A549 (cell line): Measurements from ENCODE around the gene PISD. TPM values are rescaled to one million over a fixed set of nuclear protein-coding genes. Genes with fewer than 3 reads are reported as not detected.

Experiments used
- ATAC-seq, 2 experiments: fragments of 200-7000 bp in 1 of 2; fragments of >200 bp in 1 of 2; cut with Nextera tagmentation in 1 of 2; cut with Tn5 transposase in 1 of 2; 3 replicates each; pipeline versions ENCODE4 v1.8.0 to v1.9.1; 2018 to 2020; ENCODE audit warnings: mild to moderate bottlenecking in 1 of 2, moderate library complexity in 1 of 2
- CTCF ChIA-PET: fragments of 300-600 bp; sonication (Branson Sonifier 250); formaldehyde crosslinking; extraction: SDS; loops from one replicate; lab custom pipeline; 2021; ENCODE audit warnings: antibody characterized with exemption, inconsistent platforms; lab: Yijun Ruan, JAX
- POLR2A ChIA-PET: fragments of 350-600 bp; formaldehyde crosslinking; extraction: SDS; loops from one replicate; lab custom pipeline; 2021; ENCODE audit warnings: antibody characterized with exemption, inconsistent platforms; lab: Yijun Ruan, JAX
- DNase-seq, 2 experiments: peaks; one replicate each; pipeline versions ENCODE4 v3.0.0 to v3.0.0-alpha.2; 2011 to 2016; ENCODE audit warnings: low read depth in 1 of 2, low spot score in 1 of 2
- FAIRE-seq: peaks from 2 replicates; lab custom pipeline; 2011; peaks lifted over from hg19 to GRCh38; lab: Jason Lieb, UNC
- H3K27ac ChIP-seq, 2 experiments: fragments of >200 bp; sonication (Bioruptor Twin); formaldehyde crosslinking; 3 replicates each; pipeline ENCODE4 v1.5.1; 2016 to 2017
- H3K4me1 ChIP-seq: fragments of >200 bp; sonication (Bioruptor Twin); formaldehyde crosslinking; 3 replicates; pipeline ENCODE4 v1.6.1; 2016
- H3K4me2 ChIP-seq: fragments of >200 bp; sonication (Bioruptor Twin); formaldehyde crosslinking; 3 replicates; pipeline ENCODE4 v1.6.1; 2016
- H3K4me3 ChIP-seq: fragments of >200 bp; sonication (Bioruptor Twin); formaldehyde crosslinking; 3 replicates; pipeline ENCODE4 v1.5.1; 2016
- H3K9me3 ChIP-seq: fragments of >200 bp; sonication (Bioruptor Twin); formaldehyde crosslinking; 3 replicates; pipeline ENCODE4 v1.6.1; 2016
- CBX8 ChIP-seq: fragments of 200-600 bp; sonication (generic); IDR thresholded peaks from 2 replicates; pipeline ENCODE4 v1.6.1; 2016
- CHD4 ChIP-seq: fragments of 200-600 bp; sonication (generic); IDR thresholded peaks from 2 replicates; pipeline ENCODE4 v1.6.1; 2016; ENCODE audit warnings: antibody characterized with exemption, mild to moderate bottlenecking, borderline replicate concordance
- FOSL2 ChIP-seq, 2 experiments: fragments of 450-650 bp in 1 of 2; fragments of >200 bp in 1 of 2; sonication (Bioruptor Twin) in 1 of 2; formaldehyde crosslinking; IDR thresholded peaks; 2 replicates each; pipeline versions ENCODE4 v1.5.0 to v1.6.1; 2016 to 2020; ENCODE audit warnings: mild to moderate bottlenecking in 1 of 2, moderate library complexity in 1 of 2
- FOXS1 ChIP-seq: fragments of 250-450 bp; sonication (Bioruptor Pico); IDR thresholded peaks from 2 replicates; pipeline ENCODE4 v1.5.0; 2020; ENCODE audit warnings: mild to moderate bottlenecking, moderate library complexity
- HEYL ChIP-seq: fragments of 250-450 bp; sonication (Bioruptor Pico); IDR thresholded peaks from 2 replicates; pipeline ENCODE4 v1.8.0; 2021; ENCODE audit warnings: mild to moderate bottlenecking, moderate library complexity
- HOXA7 ChIP-seq: fragments of 250-450 bp; sonication (Bioruptor Pico); IDR thresholded peaks from 2 replicates; pipeline ENCODE4 v1.5.0; 2020; ENCODE audit warnings: mild to moderate bottlenecking, moderate library complexity
- HOXB5 ChIP-seq: fragments of 250-450 bp; sonication (Bioruptor Pico); IDR thresholded peaks from 2 replicates; pipeline ENCODE4 v1.5.0; 2020; ENCODE audit warnings: mild to moderate bottlenecking, moderate library complexity
- JUNB ChIP-seq: fragments of >200 bp; sonication (Bioruptor Twin); formaldehyde crosslinking; IDR thresholded peaks from 2 replicates; pipeline ENCODE4 v1.6.1; 2016
- MAZ ChIP-seq: fragments of 150-350 bp; IDR thresholded peaks from 2 replicates; pipeline ENCODE4 v1.6.1; 2014; ENCODE audit warnings: antibody characterized with exemption, low read depth, low read length, borderline replicate concordance
- NPAS2 ChIP-seq: fragments of 250-450 bp; sonication (Bioruptor Pico); IDR thresholded peaks from 2 replicates; pipeline ENCODE4 v1.8.0; 2022; ENCODE audit warnings: mild to moderate bottlenecking, moderate library complexity, borderline replicate concordance
- POLR2AphosphoS2 ChIP-seq: conservative IDR thresholded peaks from 2 replicates; pipeline ENCODE4 v1.6.1; 2012; ENCODE audit warnings: low read length, improper control_type of control experiment, inconsistent platforms
- RNF2 ChIP-seq: fragments of 200-600 bp; sonication (generic); IDR thresholded peaks from 2 replicates; pipeline ENCODE4 v1.6.1; 2016; ENCODE audit warnings: low read depth, mild to moderate bottlenecking, antibody characterized with exemption, moderate library complexity, borderline replicate concordance
- ZNF302 ChIP-seq: fragments of 250-450 bp; sonication (Bioruptor Pico); IDR thresholded peaks from 2 replicates; pipeline ENCODE4 v1.9.0; 2021; ENCODE audit warnings: inconsistent platforms, mild to moderate bottlenecking, moderate library complexity
- WGBS: methylation state at CpG from one replicate; pipeline ENCODE4 v1.1.6; 2017; ENCODE audit errors: missing lambda C conversion rate; 5-methylcytosine and 5-hydroxymethylcytosine counted together
- polyA plus RNA-seq, 4 experiments: library from polyadenylated mRNA; depleted of rRNA in 3 of 4; stranded (reverse); fragments of >200 nt; fragmentation: RNase III in 1 of 4; extraction: RNeasy Plus Mini Kit Qiagen cat#74134 plus additional on column Dnase treatment in 1 of 4; gene quantifications; 2 replicates in 3 of 4; 3 replicates in 1 of 4; pipeline ENCODE4 v1.2.3, GENCODE V29; 2011 to 2017
- TF ChIP-seq, protein P1 (sequence below): fragments of 450-650 bp; IDR thresholded peaks from 2 replicates; pipeline ENCODE4 v1.6.1; 2014; ENCODE audit warnings: antibody characterized with exemption
- TF ChIP-seq, protein P2 (sequence below): fragments of 150-350 bp; IDR thresholded peaks from 2 replicates; pipeline ENCODE4 v1.6.1; 2014; ENCODE audit warnings: low read depth, mild to moderate bottlenecking, low read length
- TF ChIP-seq, protein P3 (sequence below): fragments of >200 bp; sonication (Bioruptor Twin); formaldehyde crosslinking; IDR thresholded peaks from 3 replicates; pipeline ENCODE4 v1.6.1; 2016
- TF ChIP-seq, protein P4 (sequence below): IDR thresholded peaks from 2 replicates; pipeline ENCODE4 v1.6.1; 2012
- TF ChIP-seq, protein P5 (sequence below): fragments of 200-600 bp; sonication (generic); IDR thresholded peaks from 2 replicates; pipeline ENCODE4 v1.6.1; 2016; ENCODE audit warnings: antibody characterized with exemption, mild to moderate bottlenecking, moderate library complexity
- TF ChIP-seq, protein P6 (sequence below): fragments of >200 bp; sonication (Bioruptor Twin); formaldehyde crosslinking; IDR thresholded peaks from 2 replicates; pipeline ENCODE4 v1.6.1; 2016

Gene PISD
- polyA plus RNA-seq, 2 of the 4 experiments (the other 2 are of a cell fraction), result 11.0 to 17.3 TPM

DNA sequence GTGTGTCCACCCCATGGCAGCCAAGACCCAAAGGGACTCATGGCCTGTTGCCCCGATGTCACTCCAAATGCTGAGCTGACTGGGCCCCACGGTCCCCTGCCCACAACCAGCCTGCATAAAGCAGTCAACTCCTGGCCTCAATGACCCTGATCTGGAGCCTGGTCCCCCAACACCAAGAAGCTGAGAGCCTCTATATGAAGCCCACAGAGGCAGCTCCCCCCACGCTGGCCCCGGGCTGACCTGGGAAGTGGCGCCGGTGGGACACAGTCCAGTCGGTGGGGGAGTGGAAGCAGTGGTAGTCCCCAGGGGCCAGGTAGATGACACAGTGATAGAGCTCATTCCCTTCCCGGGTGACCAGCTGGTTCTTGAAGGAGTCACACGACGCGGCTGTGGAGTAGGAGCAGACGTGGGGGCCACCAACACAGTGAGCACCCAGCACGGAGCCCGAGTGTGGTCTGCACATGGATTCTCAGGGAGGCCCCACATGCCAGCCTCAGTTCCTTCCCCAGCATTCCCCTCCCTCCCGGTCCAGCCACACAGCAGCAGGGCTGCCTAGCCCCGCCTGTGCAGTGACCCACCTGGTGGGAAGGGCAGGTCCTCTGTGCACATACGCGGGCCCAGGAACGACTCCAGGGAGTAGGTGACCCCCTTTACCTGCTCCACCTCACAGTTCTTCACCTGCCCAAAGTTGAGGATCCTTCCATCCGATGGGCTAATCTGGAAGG, 41.1 kb downstream of the PISD start:
- Histone ChIP-seq H3K27ac (no peak overlapping the region), H3K4me1 (no peaks in the 10 kb centered on the region), H3K9me3 (no peaks in the 10 kb centered on the region), H3K4me2 (no peak overlapping the region), H3K4me3 (no peak overlapping the region)
- DNase-seq (no peak), FAIRE-seq (no peak), ATAC-seq (no peak)
- 86% methylated on average over 12 of the region's 20 CpGs for WGBS
- POLR2A ChIA-PET, result no interaction called here
- TF ChIP-seq RNF2 (no peak), HOXB5 (no peak), HOXA7 (no peak), MAZ (no peak), FOXS1 (CRISPR knock-in tag) (no peak), CBX8 (no peak), CHD4 (no peak), JUNB (no peak), NPAS2 (CRISPR knock-in tag) (no peak), POLR2AphosphoS2 (no peak), HEYL (CRISPR knock-in tag) (no peak), ZNF302 (CRISPR knock-in tag) (no peak), FOSL2 (IDR thresholded peaks at IDR 0.05) (no peak), FOSL2 (CRISPR knock-in tag; IDR thresholded peaks at IDR 0.05) (no peak)
- TF ChIP-seq, protein P1, sequence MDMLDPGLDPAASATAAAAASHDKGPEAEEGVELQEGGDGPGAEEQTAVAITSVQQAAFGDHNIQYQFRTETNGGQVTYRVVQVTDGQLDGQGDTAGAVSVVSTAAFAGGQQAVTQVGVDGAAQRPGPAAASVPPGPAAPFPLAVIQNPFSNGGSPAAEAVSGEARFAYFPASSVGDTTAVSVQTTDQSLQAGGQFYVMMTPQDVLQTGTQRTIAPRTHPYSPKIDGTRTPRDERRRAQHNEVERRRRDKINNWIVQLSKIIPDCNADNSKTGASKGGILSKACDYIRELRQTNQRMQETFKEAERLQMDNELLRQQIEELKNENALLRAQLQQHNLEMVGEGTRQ, result no peak
- TF ChIP-seq, protein P2, sequence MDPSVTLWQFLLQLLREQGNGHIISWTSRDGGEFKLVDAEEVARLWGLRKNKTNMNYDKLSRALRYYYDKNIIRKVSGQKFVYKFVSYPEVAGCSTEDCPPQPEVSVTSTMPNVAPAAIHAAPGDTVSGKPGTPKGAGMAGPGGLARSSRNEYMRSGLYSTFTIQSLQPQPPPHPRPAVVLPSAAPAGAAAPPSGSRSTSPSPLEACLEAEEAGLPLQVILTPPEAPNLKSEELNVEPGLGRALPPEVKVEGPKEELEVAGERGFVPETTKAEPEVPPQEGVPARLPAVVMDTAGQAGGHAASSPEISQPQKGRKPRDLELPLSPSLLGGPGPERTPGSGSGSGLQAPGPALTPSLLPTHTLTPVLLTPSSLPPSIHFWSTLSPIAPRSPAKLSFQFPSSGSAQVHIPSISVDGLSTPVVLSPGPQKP, result no peak
- TF ChIP-seq, protein P3, sequence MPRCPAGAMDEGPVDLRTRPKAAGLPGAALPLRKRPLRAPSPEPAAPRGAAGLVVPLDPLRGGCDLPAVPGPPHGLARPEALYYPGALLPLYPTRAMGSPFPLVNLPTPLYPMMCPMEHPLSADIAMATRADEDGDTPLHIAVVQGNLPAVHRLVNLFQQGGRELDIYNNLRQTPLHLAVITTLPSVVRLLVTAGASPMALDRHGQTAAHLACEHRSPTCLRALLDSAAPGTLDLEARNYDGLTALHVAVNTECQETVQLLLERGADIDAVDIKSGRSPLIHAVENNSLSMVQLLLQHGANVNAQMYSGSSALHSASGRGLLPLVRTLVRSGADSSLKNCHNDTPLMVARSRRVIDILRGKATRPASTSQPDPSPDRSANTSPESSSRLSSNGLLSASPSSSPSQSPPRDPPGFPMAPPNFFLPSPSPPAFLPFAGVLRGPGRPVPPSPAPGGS, result no peak
- TF ChIP-seq, protein P4, sequence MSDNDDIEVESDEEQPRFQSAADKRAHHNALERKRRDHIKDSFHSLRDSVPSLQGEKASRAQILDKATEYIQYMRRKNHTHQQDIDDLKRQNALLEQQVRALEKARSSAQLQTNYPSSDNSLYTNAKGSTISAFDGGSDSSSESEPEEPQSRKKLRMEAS, result no peak
- TF ChIP-seq, protein P5, sequence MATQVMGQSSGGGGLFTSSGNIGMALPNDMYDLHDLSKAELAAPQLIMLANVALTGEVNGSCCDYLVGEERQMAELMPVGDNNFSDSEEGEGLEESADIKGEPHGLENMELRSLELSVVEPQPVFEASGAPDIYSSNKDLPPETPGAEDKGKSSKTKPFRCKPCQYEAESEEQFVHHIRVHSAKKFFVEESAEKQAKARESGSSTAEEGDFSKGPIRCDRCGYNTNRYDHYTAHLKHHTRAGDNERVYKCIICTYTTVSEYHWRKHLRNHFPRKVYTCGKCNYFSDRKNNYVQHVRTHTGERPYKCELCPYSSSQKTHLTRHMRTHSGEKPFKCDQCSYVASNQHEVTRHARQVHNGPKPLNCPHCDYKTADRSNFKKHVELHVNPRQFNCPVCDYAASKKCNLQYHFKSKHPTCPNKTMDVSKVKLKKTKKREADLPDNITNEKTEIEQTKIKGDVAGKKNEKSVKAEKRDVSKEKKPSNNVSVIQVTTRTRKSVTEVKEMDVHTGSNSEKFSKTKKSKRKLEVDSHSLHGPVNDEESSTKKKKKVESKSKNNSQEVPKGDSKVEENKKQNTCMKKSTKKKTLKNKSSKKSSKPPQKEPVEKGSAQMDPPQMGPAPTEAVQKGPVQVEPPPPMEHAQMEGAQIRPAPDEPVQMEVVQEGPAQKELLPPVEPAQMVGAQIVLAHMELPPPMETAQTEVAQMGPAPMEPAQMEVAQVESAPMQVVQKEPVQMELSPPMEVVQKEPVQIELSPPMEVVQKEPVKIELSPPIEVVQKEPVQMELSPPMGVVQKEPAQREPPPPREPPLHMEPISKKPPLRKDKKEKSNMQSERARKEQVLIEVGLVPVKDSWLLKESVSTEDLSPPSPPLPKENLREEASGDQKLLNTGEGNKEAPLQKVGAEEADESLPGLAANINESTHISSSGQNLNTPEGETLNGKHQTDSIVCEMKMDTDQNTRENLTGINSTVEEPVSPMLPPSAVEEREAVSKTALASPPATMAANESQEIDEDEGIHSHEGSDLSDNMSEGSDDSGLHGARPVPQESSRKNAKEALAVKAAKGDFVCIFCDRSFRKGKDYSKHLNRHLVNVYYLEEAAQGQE, result no peak
- TF ChIP-seq, protein P6, sequence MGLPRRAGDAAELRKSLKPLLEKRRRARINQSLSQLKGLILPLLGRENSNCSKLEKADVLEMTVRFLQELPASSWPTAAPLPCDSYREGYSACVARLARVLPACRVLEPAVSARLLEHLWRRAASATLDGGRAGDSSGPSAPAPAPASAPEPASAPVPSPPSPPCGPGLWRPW, result no peak
- CTCF ChIA-PET, result interaction anchor here (1.4 to 2.4 kb wide), 2 partner anchors 10 to 12 kb away, joined by 10 to 11 read pairs; no protein-coding TSS in a partner anchor
